HUES48 (cell line): ENCODE measurements around the gene HPCA.
A peak's percentile ranks its signal among the peaks of the same experiment; 100 is the strongest.

Source experiments
- H3K27ac ChIP-seq: one replicate; pipeline ENCODE4 v1.7.0; 2013; ENCODE audit warnings: low read depth, low read length, inconsistent platforms
- H3K27me3 ChIP-seq: 2 replicates; pipeline ENCODE4 v1.6.1; 2013; ENCODE audit warnings: mild to moderate bottlenecking, low read length; ENCODE audit not compliant: control insufficient read depth, insufficient read depth
- H3K36me3 ChIP-seq: 2 replicates; pipeline ENCODE4 v1.6.1; 2013; ENCODE audit warnings: low read length; ENCODE audit not compliant: control insufficient read depth, insufficient read depth
- H3K4me1 ChIP-seq: 2 replicates; pipeline ENCODE4 v1.6.1; 2013; ENCODE audit warnings: mild to moderate bottlenecking, low read length; ENCODE audit not compliant: control insufficient read depth, insufficient read depth
- H3K4me3 ChIP-seq: 2 replicates; pipeline ENCODE4 v1.5.1; 2013; ENCODE audit warnings: mild to moderate bottlenecking, low read depth, low read length
- H3K9ac ChIP-seq: 2 replicates; pipeline ENCODE4 v1.6.1; 2013; ENCODE audit warnings: mild to moderate bottlenecking, low read depth, low read length, moderate library complexity
- H3K9me3 ChIP-seq: 2 replicates; pipeline ENCODE4 v1.6.1; 2013; ENCODE audit warnings: low read length; ENCODE audit not compliant: control insufficient read depth, insufficient read depth

HPCA gene

GRCh38 chr1:32926562-32926961 is 40.3 kb downstream of the HPCA start:
- H3K4me1 ChIP-seq = peaks cover 13% of the 10 kb centered on the region; the same call in 1 of the 2 replicates
- 0 out of 2 replicates have a peak overlapping the region, but pooled peaks have one; percentile 62 for H3K4me3 ChIP-seq
- H3K27me3 ChIP-seq = peaks cover 69% of the 10 kb centered on the region
- H3K9ac ChIP-seq = no peak overlapping the region
- no peaks in the 10 kb centered on the region for H3K36me3 ChIP-seq
- no peaks in the 10 kb centered on the region for H3K9me3 ChIP-seq
- H3K27ac ChIP-seq = no peak overlapping the region

GRCh38 chr1:32927441-32927840 is 41.1 kb downstream of the HPCA start:
- H3K4me1 ChIP-seq = peaks cover 13% of the 10 kb centered on the region; the same call in 1 of the 2 replicates
- H3K27ac ChIP-seq = no peak overlapping the region
- H3K9me3 ChIP-seq = no peaks in the 10 kb centered on the region
- no peak overlapping the region for H3K4me3 ChIP-seq
- H3K9ac ChIP-seq = no peak overlapping the region
- no peaks in the 10 kb centered on the region for H3K36me3 ChIP-seq
- peaks cover 69% of the 10 kb centered on the region for H3K27me3 ChIP-seq

- Histone ChIP-seq H3K36me3 (no peaks in the 10 kb centered on the region), H3K4me1 (peaks cover 13% of the 10 kb centered on the region; the same call in 1 of the 2 replicates), H3K4me3 (no peak overlapping the region), H3K9me3 (no peaks in the 10 kb centered on the region), H3K27me3 (peaks cover 61% of the 10 kb centered on the region), H3K9ac (no peak overlapping the region), H3K27ac (no peak overlapping the region)
These were observed 42.0 kb downstream of the HPCA start for GRCh38 chr1:32928285-32928684.

- Histone ChIP-seq H3K4me3 (no peak overlapping the region), H3K27me3 (peaks cover 57% of the 10 kb centered on the region), H3K9ac (no peak overlapping the region), H3K4me1 (peaks cover 16% of the 10 kb centered on the region), H3K27ac (no peak overlapping the region), H3K9me3 (no peaks in the 10 kb centered on the region), H3K36me3 (no peaks in the 10 kb centered on the region)
These were observed 42.4 kb downstream of the HPCA start for GRCh38 chr1:32928715-32929114.

DNA sequence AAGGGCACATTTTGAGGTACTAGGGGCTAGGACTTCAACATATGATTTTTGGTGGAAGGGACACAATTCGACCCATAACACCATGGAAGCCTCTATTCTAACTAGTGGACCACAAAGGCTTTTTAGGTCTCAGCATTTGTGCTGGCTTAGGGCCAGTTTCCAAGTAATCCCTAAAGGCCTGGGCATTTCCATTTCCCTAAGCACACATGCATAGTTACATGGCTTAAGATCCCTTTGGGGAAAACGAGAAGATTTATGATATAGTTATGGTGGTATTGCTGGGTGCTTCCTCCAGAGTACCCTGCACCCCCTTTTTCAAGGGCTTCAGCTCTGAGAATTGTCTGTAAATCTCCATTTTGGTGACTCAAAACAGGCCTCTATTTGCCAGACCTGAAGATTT is 43.1 kb downstream of the HPCA start:
- Histone ChIP-seq H3K4me3 (no peak overlapping the region), H3K9ac (no peak overlapping the region)

DNA sequence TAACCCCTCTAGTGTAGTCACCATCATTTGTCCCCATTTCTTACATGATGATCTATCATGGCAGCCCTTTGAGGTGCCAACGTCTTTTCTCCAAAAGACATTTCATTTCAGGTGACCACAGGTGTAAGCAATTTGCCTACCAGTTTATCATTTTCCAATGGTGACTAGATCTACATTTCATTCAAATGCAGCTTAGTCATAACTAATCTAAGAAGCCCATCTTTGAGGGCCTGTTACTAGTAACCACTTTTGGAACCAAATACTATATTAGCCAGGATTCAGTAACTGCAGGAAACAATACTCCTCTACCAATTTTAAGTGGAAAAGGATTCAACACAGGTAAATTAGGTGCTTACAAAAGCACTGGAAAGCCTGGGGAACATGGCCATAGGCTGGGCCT is 45.5 kb downstream of the HPCA start:
- Histone ChIP-seq H3K27me3 (peaks cover 26% of the 10 kb centered on the region), H3K4me3 (no peak overlapping the region), H3K4me1 (peaks cover 9% of the 10 kb centered on the region), H3K9ac (no peak overlapping the region), H3K9me3 (no peaks in the 10 kb centered on the region), H3K36me3 (peaks cover 12% of the 10 kb centered on the region), H3K27ac (no peak overlapping the region)

More for the DNA sequence above, 43.1 kb downstream of the HPCA start:
- H3K27ac ChIP-seq = no peak overlapping the region
- H3K9me3 ChIP-seq = no peaks in the 10 kb centered on the region
- H3K36me3 ChIP-seq = no peaks in the 10 kb centered on the region
- H3K4me1 ChIP-seq = peaks cover 19% of the 10 kb centered on the region
- peaks cover 50% of the 10 kb centered on the region for H3K27me3 ChIP-seq

- Histone ChIP-seq H3K27me3 (peaks cover 6% of the 10 kb centered on the region), H3K27ac (peak overlapping the region; percentile 18), H3K36me3 (peaks cover 31% of the 10 kb centered on the region), H3K9me3 (no peaks in the 10 kb centered on the region), H3K9ac (no peak overlapping the region), H3K4me1 (peaks cover 6% of the 10 kb centered on the region; the same call in 1 of the 2 replicates), H3K4me3 (no peak overlapping the region)
These were observed 47.5 kb downstream of the HPCA start for GRCh38 chr1:32933742-32934322.

GRCh38 chr1:32934535-32934934 is 48.2 kb downstream of the HPCA start:
- Histone ChIP-seq H3K27ac (no peak overlapping the region), H3K9ac (no peak overlapping the region)

DNA sequence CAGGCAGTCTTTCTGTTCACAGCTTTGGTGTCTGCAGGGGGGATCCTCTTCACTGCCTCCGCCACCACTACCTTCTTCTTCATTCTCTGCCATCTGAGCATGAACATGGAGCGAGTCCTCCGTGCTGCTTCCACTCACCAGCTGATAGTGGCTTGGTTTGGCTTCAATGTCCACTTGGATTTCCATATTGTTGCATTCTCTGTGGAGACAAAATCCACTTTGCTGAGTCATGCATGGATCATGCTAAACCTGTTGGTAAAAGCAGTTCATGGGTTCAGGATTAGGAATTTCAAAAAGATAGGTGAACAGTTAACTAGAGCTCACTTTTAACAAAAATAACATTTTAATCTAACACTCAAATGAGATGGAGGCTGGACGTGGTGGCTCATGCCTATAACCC is 50.8 kb downstream of the HPCA start:
- H3K9me3 ChIP-seq = no peaks in the 10 kb centered on the region
- no peaks in the 10 kb centered on the region for H3K27me3 ChIP-seq
- H3K27ac ChIP-seq = no peak overlapping the region
- H3K9ac ChIP-seq = no peak overlapping the region
- peaks cover 53% of the 10 kb centered on the region for H3K36me3 ChIP-seq
- H3K4me3 ChIP-seq = no peak overlapping the region
- peaks cover 6% of the 10 kb centered on the region; the same call in 1 of the 2 replicates for H3K4me1 ChIP-seq

More at GRCh38 chr1:32934535-32934934, 48.2 kb downstream of the HPCA start:
- Histone ChIP-seq H3K4me1 (peaks cover 6% of the 10 kb centered on the region; the same call in 1 of the 2 replicates), H3K36me3 (peaks cover 35% of the 10 kb centered on the region), H3K27me3 (0 out of 2 replicates have a peak, but pooled peaks cover 3% of the 10 kb centered on the region), H3K9me3 (no peaks in the 10 kb centered on the region), H3K4me3 (no peak overlapping the region)

- Histone ChIP-seq H3K27me3 (no peaks in the 10 kb centered on the region), H3K9ac (no peak overlapping the region), H3K4me1 (no peaks in the 10 kb centered on the region), H3K4me3 (no peak overlapping the region), H3K27ac (no peak overlapping the region), H3K9me3 (no peaks in the 10 kb centered on the region), H3K36me3 (peaks cover 74% of the 10 kb centered on the region)
These were observed 53.5 kb downstream of the HPCA start for GRCh38 chr1:32939655-32940371.

DNA sequence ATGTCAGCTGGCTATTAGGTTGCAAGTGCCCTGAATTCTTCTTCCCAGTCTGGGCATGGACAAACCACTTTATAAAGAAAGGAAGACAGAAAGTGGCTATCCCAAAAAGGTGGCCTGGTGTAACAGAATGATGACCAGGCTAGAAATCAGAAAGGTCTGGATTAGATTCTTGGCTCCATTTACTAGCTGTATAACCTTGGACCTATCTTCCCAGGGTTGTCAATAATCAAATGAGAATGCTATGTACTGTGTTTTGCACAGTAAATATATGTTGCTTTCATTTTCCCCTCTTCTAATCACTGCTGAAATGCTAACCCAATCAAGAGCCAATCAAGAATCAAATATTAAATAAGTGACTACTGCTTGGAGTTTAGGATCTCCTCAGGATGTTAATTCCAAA is 57.9 kb downstream of the HPCA start:
- Histone ChIP-seq H3K9me3 (no peaks in the 10 kb centered on the region), H3K4me1 (no peaks in the 10 kb centered on the region), H3K9ac (no peak overlapping the region), H3K4me3 (no peak overlapping the region), H3K27ac (no peak overlapping the region), H3K36me3 (peaks cover 71% of the 10 kb centered on the region), H3K27me3 (no peaks in the 10 kb centered on the region)
